H1 (cell line): ENCODE data around the gene MS4A15. TPM values are rescaled to one million over a fixed set of nuclear protein-coding genes. Genes with fewer than 3 reads are reported as not detected.
A peak's percentile ranks its signal among the peaks of the same experiment; 100 is the strongest.

Experiments used
- CTCF ChIA-PET: fragments of 300-600 bp; sonication (Branson Sonifier 250); formaldehyde crosslinking; loops from one replicate; lab custom pipeline; 2021; ENCODE audit not compliant: partially characterized antibody; lab: Charles Lee
- POLR2A ChIA-PET: fragments of 300-600 bp; sonication (Branson Sonifier 250); formaldehyde crosslinking; loops from one replicate; lab custom pipeline; 2021; ENCODE audit warnings: inconsistent platforms; ENCODE audit not compliant: partially characterized antibody; lab: Charles Lee
- DNase-seq, 2 experiments: peaks; one replicate each; pipeline versions ENCODE4 v3.0.0 to v3.0.0-alpha.2; 2010 to 2022; ENCODE audit warnings: low spot score in 2 of 2, low read depth in 1 of 2, mixed read lengths in 1 of 2
- FAIRE-seq: peaks from 2 replicates; lab custom pipeline; 2011; peaks lifted over from hg19 to GRCh38; lab: Jason Lieb, UNC
- H2AFZ ChIP-seq: 2 replicates; pipeline ENCODE4 v1.8.1; 2012; ENCODE audit warnings: low read length, inconsistent platforms
- H2AK5ac ChIP-seq: 2 replicates; pipeline ENCODE4 v1.6.1; 2013; ENCODE audit warnings: low read depth, low read length
- H2BK120ac ChIP-seq: replicated peaks from 2 replicates; pipeline ENCODE3; 2013; ENCODE audit warnings: low read depth, low read length, inconsistent platforms
- H2BK12ac ChIP-seq: 2 replicates; pipeline ENCODE4 v1.6.1; 2013; ENCODE audit warnings: low read depth, low read length
- H2BK15ac ChIP-seq: 2 replicates; pipeline ENCODE4 v1.6.1; 2013; ENCODE audit warnings: low read length
- H2BK20ac ChIP-seq: 2 replicates; pipeline ENCODE4 v1.6.1; 2013; ENCODE audit warnings: low read length
- H2BK5ac ChIP-seq: 2 replicates; pipeline ENCODE4 v1.6.1; 2013; ENCODE audit warnings: low read depth, low read length
- H3K14ac ChIP-seq: 2 replicates; pipeline ENCODE4 v1.6.1; 2013; ENCODE audit warnings: inconsistent platforms; ENCODE audit not compliant: insufficient read length
- H3K18ac ChIP-seq: 2 replicates; pipeline ENCODE4 v1.6.1; 2013; ENCODE audit warnings: low read length; ENCODE audit errors: extremely low read depth
- H3K23ac ChIP-seq: 2 replicates; pipeline ENCODE4 v1.6.1; 2013; ENCODE audit warnings: inconsistent platforms; ENCODE audit not compliant: insufficient read length
- H3K23me2 ChIP-seq: 2 replicates; pipeline ENCODE4 v1.6.1; 2013; ENCODE audit warnings: low read depth, low read length
- H3K27ac ChIP-seq: 2 replicates; pipeline ENCODE4 v1.6.1; 2011; ENCODE audit warnings: low read depth, low read length, inconsistent platforms
- H3K27me3 ChIP-seq, 4 experiments: replicated peaks in 1 of 4; 1 replicate in 1 of 4; 2 replicates in 3 of 4; pipeline versions ENCODE4 v1.6.1 to v1.8.1; 2011 to 2013; ENCODE audit warnings: low read length in 3 of 4, mild to moderate bottlenecking in 3 of 4, inconsistent platforms in 2 of 4, mixed read lengths in 2 of 4, moderate library complexity in 1 of 4; ENCODE audit not compliant: control insufficient read depth in 3 of 4, insufficient read depth in 3 of 4; ENCODE audit errors: extremely low read depth in 1 of 4
- H3K36me3 ChIP-seq, 4 experiments: 2 replicates each; pipeline versions ENCODE4 v1.6.1 to v1.8.1; 2011 to 2013; ENCODE audit warnings: mild to moderate bottlenecking in 4 of 4, low read length in 3 of 4, moderate library complexity in 2 of 4, control low read depth in 1 of 4, inconsistent platforms in 1 of 4; ENCODE audit not compliant: insufficient read depth in 4 of 4, control insufficient read depth in 2 of 4
- H3K4ac ChIP-seq: replicated peaks from 2 replicates; pipeline ENCODE3; 2013; ENCODE audit warnings: low read length, low read depth, mixed read lengths, inconsistent platforms; ENCODE audit not compliant: insufficient read length
- H3K4me1 ChIP-seq, 4 experiments: replicated peaks in 1 of 4; 1 replicate in 1 of 4; 2 replicates in 3 of 4; pipeline versions ENCODE4 v1.6.1 to v1.8.1; 2011 to 2013; ENCODE audit warnings: low read length in 3 of 4, inconsistent platforms in 2 of 4, mixed read lengths in 1 of 4; ENCODE audit not compliant: insufficient read depth in 4 of 4, control insufficient read depth in 3 of 4
- H3K4me2 ChIP-seq, 2 experiments: 2 replicates each; pipeline versions ENCODE4 v1.6.1 to v1.8.1; 2011 to 2013; ENCODE audit warnings: low read depth in 2 of 2, low read length in 2 of 2, control low read depth in 1 of 2, inconsistent platforms in 1 of 2, mild to moderate bottlenecking in 1 of 2; ENCODE audit not compliant: insufficient read depth in 1 of 2
- H3K4me3 ChIP-seq, 4 experiments: fragments of 200-600, 300-600 bp in 1 of 4; sonication (generic), shearing (Covaris generic), sonication (Bioruptor Twin) in 1 of 4; 2 replicates each; pipeline versions ENCODE4 v1.5.1 to v1.8.1; 2011 to 2016; ENCODE audit warnings: low read length in 4 of 4, low read depth in 3 of 4, control low read depth in 2 of 4, inconsistent platforms in 2 of 4, mild to moderate bottlenecking in 2 of 4, mixed read lengths in 1 of 4, moderate library complexity in 1 of 4; ENCODE audit not compliant: insufficient read depth in 2 of 4; ENCODE audit errors: extremely low read depth in 1 of 4
- H3K56ac ChIP-seq: replicated peaks from 2 replicates; pipeline ENCODE3; 2013; ENCODE audit warnings: low read depth, mild to moderate bottlenecking, mixed read lengths, low read length, inconsistent platforms; ENCODE audit not compliant: insufficient read length
- H3K79me1 ChIP-seq: 2 replicates; pipeline ENCODE4 v1.6.1; 2013; ENCODE audit warnings: low read depth, low read length, control low read depth
- H3K79me2 ChIP-seq, 2 experiments: 2 replicates each; pipeline versions ENCODE4 v1.6.1 to v1.8.1; 2012 to 2013; ENCODE audit warnings: low read length in 2 of 2, mild to moderate bottlenecking in 2 of 2, inconsistent platforms in 1 of 2; ENCODE audit not compliant: insufficient read depth in 2 of 2, control insufficient read depth in 1 of 2
- H3K9ac ChIP-seq, 4 experiments: replicated peaks in 1 of 4; 1 replicate in 1 of 4; 2 replicates in 3 of 4; pipeline versions ENCODE4 v1.6.1 to v1.8.1; 2011 to 2013; ENCODE audit warnings: low read depth in 3 of 4, low read length in 3 of 4, control low read depth in 2 of 4, mild to moderate bottlenecking in 2 of 4, moderate library complexity in 2 of 4, inconsistent platforms in 1 of 4; ENCODE audit errors: extremely low read depth in 1 of 4
- H3K9me3 ChIP-seq, 2 experiments: 2 replicates each; pipeline versions ENCODE4 v1.6.1 to v1.8.1; 2012 to 2013; ENCODE audit warnings: mild to moderate bottlenecking in 2 of 2, moderate library complexity in 2 of 2, control low read depth in 1 of 2, inconsistent platforms in 1 of 2, low read depth in 1 of 2, low read length in 1 of 2, mixed read lengths in 1 of 2; ENCODE audit not compliant: insufficient read depth in 2 of 2
- H4K20me1 ChIP-seq, 2 experiments: replicated peaks in 1 of 2; 2 replicates each; pipeline versions ENCODE3 to v1.8.1; 2011 to 2013; ENCODE audit warnings: inconsistent platforms in 2 of 2, low read length in 2 of 2, mild to moderate bottlenecking in 1 of 2; ENCODE audit not compliant: insufficient read depth in 2 of 2, control insufficient read depth in 1 of 2
- H4K5ac ChIP-seq: 2 replicates; pipeline ENCODE4 v1.6.1; 2013; ENCODE audit warnings: low read length, low read depth, mixed read lengths, inconsistent platforms; ENCODE audit not compliant: insufficient read length
- H4K8ac ChIP-seq: 2 replicates; pipeline ENCODE4 v1.8.0; 2013; ENCODE audit warnings: mild to moderate bottlenecking, moderate library complexity, low read length, inconsistent platforms; ENCODE audit not compliant: insufficient read depth; ENCODE audit errors: extremely low read depth
- H4K91ac ChIP-seq: replicated peaks from 2 replicates; pipeline ENCODE3; 2013; ENCODE audit warnings: low read length, mixed read lengths, inconsistent platforms; ENCODE audit not compliant: insufficient read length
- CBX8 ChIP-seq: fragments of 300-800, 300-1000 bp; sonication (generic); IDR thresholded peaks from 2 replicates; pipeline ENCODE4 v1.7.1; 2016; ENCODE audit warnings: low read depth, low read length, borderline replicate concordance
- CREB1 ChIP-seq: IDR thresholded peaks from 2 replicates; pipeline ENCODE4 v1.6.1; 2012; ENCODE audit warnings: inconsistent platforms
- CTBP2 ChIP-seq: IDR thresholded peaks from 2 replicates; pipeline ENCODE4 v1.7.0; 2011; ENCODE audit warnings: borderline replicate concordance, mild to moderate bottlenecking, moderate library complexity, mixed read lengths, low read length; ENCODE audit not compliant: insufficient read depth, insufficient read length
- E2F6 ChIP-seq: IDR thresholded peaks from 2 replicates; pipeline ENCODE4 v1.6.1; 2012; ENCODE audit warnings: inconsistent platforms
- EP300 ChIP-seq, 2 experiments: IDR thresholded peaks; 1 replicate in 1 of 2; 2 replicates in 1 of 2; pipeline ENCODE4 v1.6.1; 2011 to 2012; ENCODE audit warnings: low read depth in 2 of 2, low read length in 2 of 2, mild to moderate bottlenecking in 2 of 2, borderline replicate concordance in 1 of 2, inconsistent platforms in 1 of 2, moderate library complexity in 1 of 2
- FOSL1 ChIP-seq: IDR thresholded peaks from 2 replicates; pipeline ENCODE4 v1.6.1; 2011; ENCODE audit warnings: mild to moderate bottlenecking, low read depth, low read length, moderate library complexity; ENCODE audit not compliant: insufficient read depth
- HDAC6 ChIP-seq: IDR thresholded peaks from one replicate; pipeline ENCODE4 v1.7.1; 2012; ENCODE audit warnings: low read depth, mild to moderate bottlenecking, inconsistent platforms, low read length, moderate library complexity
- JUND ChIP-seq: IDR thresholded peaks from 2 replicates; pipeline ENCODE4 v1.6.1; 2011; ENCODE audit warnings: mild to moderate bottlenecking, improper control_type of control experiment, low read length
- MAX ChIP-seq: IDR thresholded peaks from 2 replicates; pipeline ENCODE4 v1.6.1; 2012; ENCODE audit warnings: inconsistent platforms
- POU5F1 ChIP-seq: IDR thresholded peaks from 2 replicates; pipeline ENCODE4 v1.6.1; 2011; ENCODE audit warnings: low read depth, mild to moderate bottlenecking, low read length, moderate library complexity
- SIRT6 ChIP-seq: IDR thresholded peaks from one replicate; pipeline ENCODE4 v1.7.1; 2012; ENCODE audit warnings: low read length, inconsistent platforms
- TAF1 ChIP-seq: IDR thresholded peaks from 2 replicates; pipeline ENCODE4 v1.6.1; 2011; ENCODE audit warnings: mild to moderate bottlenecking, low read depth, low read length
- TBP ChIP-seq: IDR thresholded peaks from 2 replicates; pipeline ENCODE4 v1.6.1; 2011; ENCODE audit warnings: low read depth, low read length, improper control_type of control experiment
- ZNF274 ChIP-seq: IDR thresholded peaks from 2 replicates; pipeline ENCODE4 v1.7.0; 2012; ENCODE audit warnings: low read length, borderline replicate concordance; ENCODE audit errors: extremely low read depth
- WGBS, 2 experiments: shearing (Covaris generic) in 1 of 2; methylation state at CpG; one replicate each; pipeline versions ENCODE4 v1.1.6 to v1.1.7; 2013 to 2015; ENCODE audit warnings: low lambda C conversion rate in 2 of 2, mixed read lengths in 2 of 2, inconsistent platforms in 1 of 2, low coverage in 1 of 2, missing lambda C conversion rate in 1 of 2; ENCODE audit not compliant: insufficient replicate concordance in 2 of 2, insufficient coverage in 1 of 2, insufficient read length in 1 of 2; ENCODE audit errors: extremely low coverage in 1 of 2, missing lambda C conversion rate in 1 of 2; 5-methylcytosine and 5-hydroxymethylcytosine counted together
- polyA plus RNA-seq, 7 experiments: library from polyadenylated mRNA; depleted of rRNA in 3 of 7; stranded (reverse) in 5 of 7; unstranded in 2 of 7; fragments of >200 nt in 5 of 7; fragments of 200-250 nt in 2 of 7; gene quantifications; 1 replicate in 5 of 7; 2 replicates in 1 of 7; 4 replicates in 1 of 7; pipeline versions ENCODE4 v1.2.1 to v1.2.3, GENCODE V29; 2011 to 2013; ENCODE audit warnings: missing spikeins in 2 of 7, mixed read lengths in 2 of 7
- total RNA-seq: library from RNA; stranded (reverse); fragmentation: NEBNext Ultra II Directional; extraction: Animal tissue kit (Norgen Biotek cat#: 25700); gene quantifications from 2 replicates; pipeline ENCODE4 v1.2.1, GENCODE V29; 2021

MS4A15 gene
- total and polyA plus RNA-seq, 2 of the 8 experiments (the other 6 are each of a cell fraction or from before 2014, with no cell fraction given), result 0.15 to 0.17 TPM

GRCh38 chr11:60774726-60775125 lies 18.1 kb downstream of the MS4A15 start:
- Histone ChIP-seq H2BK120ac (no peak overlapping the region), H3K4me3 (no peak overlapping the region), H3K23me2 (no peaks in the 10 kb centered on the region), H2BK20ac (no peak overlapping the region), H3K56ac (no peak overlapping the region), H3K4me1 (no peaks in the 10 kb centered on the region; a peak in 1 of 7 replicates), H3K4me2 (no peak overlapping the region), H3K9me3 (no peaks in the 10 kb centered on the region), H3K27ac (no peak overlapping the region), H4K8ac (no peak overlapping the region), H2AK5ac (0 out of 2 replicates have a peak overlapping the region, but pooled peaks have one; percentile 24), H4K5ac (no peak overlapping the region), H3K36me3 (no peaks in the 10 kb centered on the region), H2BK12ac (no peak overlapping the region), H4K91ac (no peak overlapping the region), H3K18ac (no peak overlapping the region), H2AFZ (no peak overlapping the region), H4K20me1 (no peaks in the 10 kb centered on the region), H3K4ac (no peak overlapping the region), H2BK15ac (no peak overlapping the region), H3K14ac (no peak overlapping the region), H2BK5ac (no peak overlapping the region), H3K9ac (no peak overlapping the region), H3K27me3 (no peaks in the 10 kb centered on the region), H3K79me2 (no peaks in the 10 kb centered on the region), H3K23ac (no peak overlapping the region), H3K79me1 (no peaks in the 10 kb centered on the region)
- DNase-seq (no peak), FAIRE-seq (no peak)
- ChIA-PET CTCF (interaction anchor here (0.7 to 11.8 kb wide), 34 partner anchors 9 to 348 kb away, joined by 3 to 145 read pairs (median 4); partner anchors contain the start of gene MS4A15), POLR2A (interaction anchor here (1.3 to 1.9 kb wide), 2 partner anchors 12 to 113 kb away, joined by 4 to 5 read pairs; no protein-coding TSS in a partner anchor)
- 91% methylated on average over 13 of the region's 13 CpGs; no CpG with 5 or more reads in 1 of the 2 experiments for WGBS, 2 experiments
- TF ChIP-seq MAX (no peak), EP300 (IDR thresholded peaks at IDR 0.05; ENCODE audit: borderline replicate concordance in 1 of 2, low read depth in 2 of 2, low read length in 2 of 2) (no peak), POU5F1 (no peak), TBP (no peak), JUND (no peak), CREB1 (no peak), HDAC6 (no peak), CBX8 (no peak), TAF1 (no peak), ZNF274 (no peak), CTBP2 (no peak), SIRT6 (no peak), FOSL1 (no peak), E2F6 (no peak)
